A549 (cell line): Measurements from ENCODE around the gene ATP11A. TPM values are rescaled to one million over a fixed set of nuclear protein-coding genes. Genes with fewer than 3 reads are reported as not detected.
A peak's percentile ranks its signal among the peaks of the same experiment; 100 is the strongest.
"Not testable (repeated sequence)": the region's sequence is repeated elsewhere in the genome, so short reads cannot be mapped to it uniquely, and the experiment has no call there.

Experiments
- ATAC-seq, 2 experiments: fragments of 200-7000 bp in 1 of 2; fragments of >200 bp in 1 of 2; cut with Nextera tagmentation in 1 of 2; cut with Tn5 transposase in 1 of 2; 3 replicates each; pipeline versions ENCODE4 v1.8.0 to v1.9.1; 2018 to 2020; ENCODE audit warnings: mild to moderate bottlenecking in 1 of 2, moderate library complexity in 1 of 2
- CTCF ChIA-PET: fragments of 300-600 bp; sonication (Branson Sonifier 250); formaldehyde crosslinking; extraction: SDS; loops from one replicate; lab custom pipeline; 2021; ENCODE audit warnings: antibody characterized with exemption, inconsistent platforms; lab: Yijun Ruan, JAX
- POLR2A ChIA-PET: fragments of 350-600 bp; formaldehyde crosslinking; extraction: SDS; loops from one replicate; lab custom pipeline; 2021; ENCODE audit warnings: antibody characterized with exemption, inconsistent platforms; lab: Yijun Ruan, JAX
- DNase-seq, 2 experiments: peaks; one replicate each; pipeline versions ENCODE4 v3.0.0 to v3.0.0-alpha.2; 2011 to 2016; ENCODE audit warnings: low read depth in 1 of 2, low spot score in 1 of 2
- FAIRE-seq: peaks from 2 replicates; lab custom pipeline; 2011; peaks lifted over from hg19 to GRCh38; lab: Jason Lieb, UNC
- H3K27ac ChIP-seq, 2 experiments: fragments of >200 bp; sonication (Bioruptor Twin); formaldehyde crosslinking; 3 replicates each; pipeline ENCODE4 v1.5.1; 2016 to 2017
- H3K4me1 ChIP-seq: fragments of >200 bp; sonication (Bioruptor Twin); formaldehyde crosslinking; 3 replicates; pipeline ENCODE4 v1.6.1; 2016
- H3K4me2 ChIP-seq: fragments of >200 bp; sonication (Bioruptor Twin); formaldehyde crosslinking; 3 replicates; pipeline ENCODE4 v1.6.1; 2016
- H3K4me3 ChIP-seq: fragments of >200 bp; sonication (Bioruptor Twin); formaldehyde crosslinking; 3 replicates; pipeline ENCODE4 v1.5.1; 2016
- H3K9me3 ChIP-seq: fragments of >200 bp; sonication (Bioruptor Twin); formaldehyde crosslinking; 3 replicates; pipeline ENCODE4 v1.6.1; 2016
- EHF ChIP-seq: fragments of 250-450 bp; sonication (Bioruptor Pico); IDR thresholded peaks from 2 replicates; pipeline ENCODE4 v1.5.0; 2020; ENCODE audit warnings: mild to moderate bottlenecking
- FOXS1 ChIP-seq: fragments of 250-450 bp; sonication (Bioruptor Pico); IDR thresholded peaks from 2 replicates; pipeline ENCODE4 v1.5.0; 2020; ENCODE audit warnings: mild to moderate bottlenecking, moderate library complexity
- GATA3 ChIP-seq: IDR thresholded peaks from 2 replicates; pipeline ENCODE4 v1.6.1; 2012; ENCODE audit warnings: borderline replicate concordance
- HEYL ChIP-seq: fragments of 250-450 bp; sonication (Bioruptor Pico); IDR thresholded peaks from 2 replicates; pipeline ENCODE4 v1.8.0; 2021; ENCODE audit warnings: mild to moderate bottlenecking, moderate library complexity
- HOXA7 ChIP-seq: fragments of 250-450 bp; sonication (Bioruptor Pico); IDR thresholded peaks from 2 replicates; pipeline ENCODE4 v1.5.0; 2020; ENCODE audit warnings: mild to moderate bottlenecking, moderate library complexity
- HOXB5 ChIP-seq: fragments of 250-450 bp; sonication (Bioruptor Pico); IDR thresholded peaks from 2 replicates; pipeline ENCODE4 v1.5.0; 2020; ENCODE audit warnings: mild to moderate bottlenecking, moderate library complexity
- JUN ChIP-seq, 2 experiments: fragments of >200 bp; sonication (Bioruptor Twin); formaldehyde crosslinking; IDR thresholded peaks; 2 replicates in 1 of 2; 3 replicates in 1 of 2; pipeline ENCODE4 v1.6.1; 2016 to 2017
- JUNB ChIP-seq: fragments of >200 bp; sonication (Bioruptor Twin); formaldehyde crosslinking; IDR thresholded peaks from 2 replicates; pipeline ENCODE4 v1.6.1; 2016
- KDM1A ChIP-seq: fragments of 200-600 bp; sonication (generic); IDR thresholded peaks from 2 replicates; pipeline ENCODE4 v1.6.1; 2016; ENCODE audit warnings: low read depth, mild to moderate bottlenecking
- KDM5A ChIP-seq: fragments of 200-600 bp; sonication (generic); IDR thresholded peaks from 2 replicates; pipeline ENCODE4 v1.6.1; 2016; ENCODE audit warnings: antibody characterized with exemption, mild to moderate bottlenecking
- NR3C1 ChIP-seq: fragments of >200 bp; sonication (Bioruptor Twin); formaldehyde crosslinking; IDR thresholded peaks from 3 replicates; pipeline ENCODE4 v1.6.1; 2017
- POLR2A ChIP-seq: IDR thresholded peaks from 2 replicates; pipeline ENCODE4 v1.6.1; 2012; ENCODE audit warnings: mild to moderate bottlenecking, low read length
- TFCP2L1 ChIP-seq: fragments of 250-450 bp; sonication (Bioruptor Pico); IDR thresholded peaks from 2 replicates; pipeline ENCODE4 v1.5.0; 2021; ENCODE audit warnings: mild to moderate bottlenecking
- ZC3H11A ChIP-seq: fragments of 450-650 bp; IDR thresholded peaks from 2 replicates; pipeline ENCODE4 v1.6.1; 2014; ENCODE audit warnings: antibody characterized with exemption, mild to moderate bottlenecking
- ZFP36 ChIP-seq: fragments of 450-650 bp; IDR thresholded peaks from 2 replicates; pipeline ENCODE4 v1.6.1; 2014; ENCODE audit warnings: borderline replicate concordance; ENCODE audit not compliant: partially characterized antibody
- ZSCAN20 ChIP-seq: fragments of 250-450 bp; sonication (Bioruptor Pico); IDR thresholded peaks from 2 replicates; pipeline ENCODE4 v1.8.0; 2022; ENCODE audit warnings: mild to moderate bottlenecking, moderate library complexity
- WGBS: methylation state at CpG from one replicate; pipeline ENCODE4 v1.1.6; 2017; ENCODE audit errors: missing lambda C conversion rate; 5-methylcytosine and 5-hydroxymethylcytosine counted together
- polyA plus RNA-seq, 4 experiments: library from polyadenylated mRNA; depleted of rRNA in 3 of 4; stranded (reverse); fragments of >200 nt; fragmentation: RNase III in 1 of 4; extraction: RNeasy Plus Mini Kit Qiagen cat#74134 plus additional on column Dnase treatment in 1 of 4; gene quantifications; 2 replicates in 3 of 4; 3 replicates in 1 of 4; pipeline ENCODE4 v1.2.3, GENCODE V29; 2011 to 2017
- TF ChIP-seq, protein P1 (sequence below): fragments of 250-450 bp; sonication (Bioruptor Pico); IDR thresholded peaks from 2 replicates; pipeline ENCODE4 v1.5.0; 2020; ENCODE audit warnings: low read depth, mild to moderate bottlenecking, moderate library complexity
- TF ChIP-seq, protein P2 (sequence below): fragments of >200 bp; sonication (Bioruptor Twin); formaldehyde crosslinking; IDR thresholded peaks from 3 replicates; pipeline ENCODE4 v1.6.1; 2016
- TF ChIP-seq, protein P3 (sequence below): fragments of >200 bp; sonication (Bioruptor Twin); formaldehyde crosslinking; IDR thresholded peaks from 3 replicates; pipeline ENCODE4 v1.5.1; 2016
- TF ChIP-seq, protein P4 (sequence below): fragments of 150-350 bp; IDR thresholded peaks from 2 replicates; pipeline ENCODE4 v1.6.1; 2014; ENCODE audit warnings: low read depth, mild to moderate bottlenecking, low read length
- TF ChIP-seq, protein P5 (sequence below): fragments of 450-650 bp; IDR thresholded peaks from 2 replicates; pipeline ENCODE4 v1.6.1; 2014; ENCODE audit warnings: antibody characterized with exemption

The ATP11A gene
- polyA plus RNA-seq, 2 of the 4 experiments (the other 2 are of a cell fraction): 4.1 to 8.0 TPM

DNA sequence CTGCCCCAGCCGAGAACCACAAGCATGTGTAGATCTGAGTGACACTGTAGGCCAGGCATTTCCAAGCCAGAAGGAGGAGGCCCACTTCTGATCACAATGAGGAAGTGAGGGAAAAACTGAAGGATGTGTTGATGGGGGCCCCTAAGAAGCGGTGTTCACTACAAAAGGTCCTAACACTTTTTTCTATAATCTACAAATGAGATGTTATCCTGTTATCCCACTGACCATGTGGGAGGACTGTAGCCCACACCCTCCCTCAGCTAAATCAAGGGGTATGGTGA, 180.2 kb downstream of the ATP11A start:
- TF ChIP-seq, protein P1, sequence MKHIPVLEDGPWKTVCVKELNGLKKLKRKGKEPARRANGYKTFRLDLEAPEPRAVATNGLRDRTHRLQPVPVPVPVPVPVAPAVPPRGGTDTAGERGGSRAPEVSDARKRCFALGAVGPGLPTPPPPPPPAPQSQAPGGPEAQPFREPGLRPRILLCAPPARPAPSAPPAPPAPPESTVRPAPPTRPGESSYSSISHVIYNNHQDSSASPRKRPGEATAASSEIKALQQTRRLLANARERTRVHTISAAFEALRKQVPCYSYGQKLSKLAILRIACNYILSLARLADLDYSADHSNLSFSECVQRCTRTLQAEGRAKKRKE (CRISPR knock-in tag): no peak
- TF ChIP-seq, protein P2, sequence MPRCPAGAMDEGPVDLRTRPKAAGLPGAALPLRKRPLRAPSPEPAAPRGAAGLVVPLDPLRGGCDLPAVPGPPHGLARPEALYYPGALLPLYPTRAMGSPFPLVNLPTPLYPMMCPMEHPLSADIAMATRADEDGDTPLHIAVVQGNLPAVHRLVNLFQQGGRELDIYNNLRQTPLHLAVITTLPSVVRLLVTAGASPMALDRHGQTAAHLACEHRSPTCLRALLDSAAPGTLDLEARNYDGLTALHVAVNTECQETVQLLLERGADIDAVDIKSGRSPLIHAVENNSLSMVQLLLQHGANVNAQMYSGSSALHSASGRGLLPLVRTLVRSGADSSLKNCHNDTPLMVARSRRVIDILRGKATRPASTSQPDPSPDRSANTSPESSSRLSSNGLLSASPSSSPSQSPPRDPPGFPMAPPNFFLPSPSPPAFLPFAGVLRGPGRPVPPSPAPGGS: no peak
- TF ChIP-seq HOXB5 (CRISPR knock-in tag): no peak
- TF ChIP-seq, protein P3, sequence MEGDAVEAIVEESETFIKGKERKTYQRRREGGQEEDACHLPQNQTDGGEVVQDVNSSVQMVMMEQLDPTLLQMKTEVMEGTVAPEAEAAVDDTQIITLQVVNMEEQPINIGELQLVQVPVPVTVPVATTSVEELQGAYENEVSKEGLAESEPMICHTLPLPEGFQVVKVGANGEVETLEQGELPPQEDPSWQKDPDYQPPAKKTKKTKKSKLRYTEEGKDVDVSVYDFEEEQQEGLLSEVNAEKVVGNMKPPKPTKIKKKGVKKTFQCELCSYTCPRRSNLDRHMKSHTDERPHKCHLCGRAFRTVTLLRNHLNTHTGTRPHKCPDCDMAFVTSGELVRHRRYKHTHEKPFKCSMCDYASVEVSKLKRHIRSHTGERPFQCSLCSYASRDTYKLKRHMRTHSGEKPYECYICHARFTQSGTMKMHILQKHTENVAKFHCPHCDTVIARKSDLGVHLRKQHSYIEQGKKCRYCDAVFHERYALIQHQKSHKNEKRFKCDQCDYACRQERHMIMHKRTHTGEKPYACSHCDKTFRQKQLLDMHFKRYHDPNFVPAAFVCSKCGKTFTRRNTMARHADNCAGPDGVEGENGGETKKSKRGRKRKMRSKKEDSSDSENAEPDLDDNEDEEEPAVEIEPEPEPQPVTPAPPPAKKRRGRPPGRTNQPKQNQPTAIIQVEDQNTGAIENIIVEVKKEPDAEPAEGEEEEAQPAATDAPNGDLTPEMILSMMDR: no peak
- no peak for TF ChIP-seq TFCP2L1 (CRISPR knock-in tag)
- TF ChIP-seq JUN (IDR thresholded peaks at IDR 0.05): no peak
- TF ChIP-seq JUNB: no peak
- TF ChIP-seq FOXS1 (CRISPR knock-in tag): no peak
- no peak for TF ChIP-seq KDM1A
- TF ChIP-seq ZC3H11A: no peak
- TF ChIP-seq, protein P4, sequence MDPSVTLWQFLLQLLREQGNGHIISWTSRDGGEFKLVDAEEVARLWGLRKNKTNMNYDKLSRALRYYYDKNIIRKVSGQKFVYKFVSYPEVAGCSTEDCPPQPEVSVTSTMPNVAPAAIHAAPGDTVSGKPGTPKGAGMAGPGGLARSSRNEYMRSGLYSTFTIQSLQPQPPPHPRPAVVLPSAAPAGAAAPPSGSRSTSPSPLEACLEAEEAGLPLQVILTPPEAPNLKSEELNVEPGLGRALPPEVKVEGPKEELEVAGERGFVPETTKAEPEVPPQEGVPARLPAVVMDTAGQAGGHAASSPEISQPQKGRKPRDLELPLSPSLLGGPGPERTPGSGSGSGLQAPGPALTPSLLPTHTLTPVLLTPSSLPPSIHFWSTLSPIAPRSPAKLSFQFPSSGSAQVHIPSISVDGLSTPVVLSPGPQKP: no peak
- no peak overlapping the region for H3K4me3 ChIP-seq
- H3K27ac ChIP-seq: no peak overlapping the region
- H3K4me2 ChIP-seq: no peak overlapping the region
- no peaks in the 10 kb centered on the region for H3K9me3 ChIP-seq
- POLR2A ChIA-PET: no interaction called here
- no peak for FAIRE-seq
- CTCF ChIA-PET: no interaction called here
- no peak for ATAC-seq
- no peaks in the 10 kb centered on the region for H3K4me1 ChIP-seq
- WGBS: 89% methylated on average over 2 of the region's 2 CpGs
- DNase-seq: no peak

DNA sequence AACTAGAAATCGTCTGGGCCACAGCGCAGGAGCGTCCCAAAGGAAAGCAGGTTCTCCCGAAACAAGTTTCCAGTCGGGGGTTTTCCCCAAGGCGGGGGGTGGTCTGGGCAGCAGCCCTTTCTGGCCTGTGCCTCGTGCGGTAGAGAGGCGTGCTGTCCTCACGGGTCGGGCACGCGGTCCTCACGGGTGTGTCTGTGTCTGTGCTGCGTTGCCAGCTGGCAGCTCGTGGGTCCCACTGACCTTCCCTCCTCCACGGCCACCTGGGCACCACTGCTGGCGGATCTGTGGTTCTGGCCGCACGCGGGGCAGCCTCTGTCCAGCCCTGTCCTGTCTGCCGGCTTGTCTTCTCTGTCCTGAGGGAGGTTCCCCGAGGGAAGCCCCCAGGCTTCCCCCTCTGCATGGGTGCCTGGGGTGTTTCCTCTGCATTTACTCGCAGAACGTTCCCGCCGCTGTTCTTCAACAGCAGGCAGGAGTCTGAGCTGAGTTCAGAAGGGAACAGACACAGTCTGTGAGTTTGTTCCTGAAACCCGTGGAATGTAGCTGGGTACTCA, 181.0 kb downstream of the ATP11A start:
- ChIA-PET CTCF (no interaction called here), POLR2A (no interaction called here)
- 99% methylated on average over 15 of the region's 28 CpGs for WGBS
- no peaks in the 10 kb centered on the region for H3K4me1 ChIP-seq
- H3K4me2 ChIP-seq: no peak overlapping the region
- DNase-seq (no peak), ATAC-seq (no peak), FAIRE-seq (no peak)
- no peak overlapping the region for H3K4me3 ChIP-seq
- no peaks in the 10 kb centered on the region for H3K9me3 ChIP-seq
- TF ChIP-seq POLR2A: no peak
- TF ChIP-seq EHF (CRISPR knock-in tag): no peak
- TF ChIP-seq HOXA7: no peak
- no peak overlapping the region for H3K27ac ChIP-seq

DNA sequence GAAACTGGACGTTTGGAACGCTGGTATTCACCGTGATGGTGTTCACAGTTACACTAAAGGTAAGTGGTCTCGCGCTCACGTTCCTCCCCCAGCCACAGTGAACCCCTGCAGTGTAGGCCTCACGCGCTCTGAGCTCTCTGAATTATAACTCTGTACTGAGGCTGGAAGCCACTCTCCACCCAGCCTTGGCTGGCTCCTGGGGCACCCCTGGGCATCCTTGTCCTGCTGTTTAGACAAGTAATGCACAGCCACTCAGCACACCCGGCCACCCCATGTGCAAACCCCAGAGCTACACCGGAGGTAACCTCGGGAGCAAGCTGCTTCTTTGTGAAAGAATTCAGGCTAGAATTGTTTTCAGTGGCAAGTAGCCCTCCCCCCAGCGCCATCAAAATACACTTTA, 181.9 kb downstream of the ATP11A start:
- CTCF ChIA-PET: no interaction called here
- no peak overlapping the region for H3K4me2 ChIP-seq
- FAIRE-seq (no peak), ATAC-seq (no peak), DNase-seq (no peak)
- TF ChIP-seq GATA3 (no peak), NR3C1 (no peak), ZFP36 (no peak), HEYL (CRISPR knock-in tag) (no peak), ZSCAN20 (CRISPR knock-in tag) (no peak), JUNB (no peak), KDM5A (no peak)
- TF ChIP-seq, protein P5, sequence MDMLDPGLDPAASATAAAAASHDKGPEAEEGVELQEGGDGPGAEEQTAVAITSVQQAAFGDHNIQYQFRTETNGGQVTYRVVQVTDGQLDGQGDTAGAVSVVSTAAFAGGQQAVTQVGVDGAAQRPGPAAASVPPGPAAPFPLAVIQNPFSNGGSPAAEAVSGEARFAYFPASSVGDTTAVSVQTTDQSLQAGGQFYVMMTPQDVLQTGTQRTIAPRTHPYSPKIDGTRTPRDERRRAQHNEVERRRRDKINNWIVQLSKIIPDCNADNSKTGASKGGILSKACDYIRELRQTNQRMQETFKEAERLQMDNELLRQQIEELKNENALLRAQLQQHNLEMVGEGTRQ: no peak
- POLR2A ChIA-PET: no interaction called here
- WGBS: 91% methylated on average over 12 of the region's 12 CpGs
- H3K4me1 ChIP-seq: no peaks in the 10 kb centered on the region
- H3K27ac ChIP-seq: no peak overlapping the region
- H3K4me3 ChIP-seq: no peak overlapping the region
- no peaks in the 10 kb centered on the region for H3K9me3 ChIP-seq

DNA sequence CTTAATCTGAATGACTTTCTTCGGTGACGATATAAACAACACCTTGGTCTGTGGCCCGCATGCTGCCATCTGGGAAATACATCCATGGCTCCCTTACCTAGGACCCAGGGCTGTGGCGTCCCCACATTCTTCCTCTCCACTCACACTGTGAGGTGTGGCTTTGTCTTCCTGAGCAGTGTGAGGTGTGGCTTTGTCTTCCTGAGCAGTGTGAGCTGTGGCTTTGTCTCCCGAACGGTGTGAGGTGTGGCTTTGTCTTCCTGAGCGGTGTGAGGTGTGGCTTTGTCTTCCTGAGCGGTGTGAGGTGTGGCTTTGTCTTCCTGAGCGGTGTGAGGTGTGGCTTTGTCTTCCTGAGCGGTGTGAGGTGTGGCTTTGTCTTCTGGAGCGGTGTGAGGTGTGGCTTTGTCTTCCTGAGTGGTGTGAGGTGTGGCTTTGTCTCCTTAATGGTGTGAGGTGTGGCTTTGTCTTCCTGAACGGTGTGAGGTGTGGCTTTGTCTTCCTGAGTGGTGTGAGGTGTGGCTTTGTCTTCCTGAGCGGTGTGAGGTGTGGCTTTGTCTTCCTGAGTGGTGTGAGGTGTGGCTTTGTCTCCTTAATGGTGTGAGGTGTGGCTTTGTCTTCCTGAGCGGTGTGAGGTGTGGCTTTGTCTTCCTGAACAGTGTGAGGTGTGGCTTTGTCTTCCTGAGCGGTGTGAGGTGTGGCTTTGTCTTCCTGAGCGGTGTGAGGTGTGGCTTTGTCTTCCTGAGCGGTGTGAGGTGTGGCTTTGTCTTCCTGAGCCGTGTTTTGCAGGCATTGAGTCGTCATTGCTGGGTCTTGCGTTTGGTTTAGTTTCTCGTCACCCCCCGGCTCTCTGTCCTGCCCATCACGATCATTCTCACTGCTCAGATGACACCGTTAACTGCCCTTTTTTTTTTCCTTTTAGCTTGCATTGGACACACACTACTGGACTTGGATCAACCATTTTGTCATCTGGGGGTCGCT, 183.1 kb downstream of the ATP11A start:
- 0 out of 3 replicates have a peak overlapping the region, but pooled peaks have one; percentile 28 for H3K4me2 ChIP-seq
- 50% methylated on average over 23 of the region's 25 CpGs for WGBS
- H3K4me3 ChIP-seq, H3K9me3 ChIP-seq, H3K4me1 ChIP-seq, POLR2A ChIA-PET, FAIRE-seq, H3K27ac ChIP-seq, ATAC-seq: not testable (repeated sequence)
- peak in 1 of 2 experiments; percentile 32 for DNase-seq
- CTCF ChIA-PET: interaction anchor here (0.6 to 2.6 kb wide), 10 partner anchors 8 to 245 kb away, joined by 3 to 27 read pairs (median 6); no protein-coding TSS in a partner anchor
